Limb (tissue), 2 donors: Measurements from ENCODE around the gene TMEM131.

ENCODE experiments used
- DNase-seq, 2 donors: peaks; one replicate each; pipeline ENCODE4 v3.0.0-alpha.2; 2016; ENCODE audit errors: extremely low spot score in 2 of 2

Gene TMEM131

GRCh38 chr2:97992836-97993825, 2.6 kb downstream of the TMEM131 start:
- DNase-seq = no peak

GRCh38 chr2:97991081-97991856, 4.5 kb downstream of the TMEM131 start:
- DNase-seq = no peak

GRCh38 chr2:97988722-97989121, 7.0 kb downstream of the TMEM131 start:
- no peak for DNase-seq

- DNase-seq = no peak
These were observed 9.8 kb downstream of the TMEM131 start for GRCh38 chr2:97985998-97986397.

GRCh38 chr2:97983698-97984097, 12.1 kb downstream of the TMEM131 start:
- DNase-seq = no peak

- no peak for DNase-seq
These were observed 12.6 kb downstream of the TMEM131 start for GRCh38 chr2:97983134-97983533.

- no peak for DNase-seq
These were observed 13.1 kb downstream of the TMEM131 start for GRCh38 chr2:97982621-97983020.

- DNase-seq = no peak
These were observed 13.8 kb downstream of the TMEM131 start for GRCh38 chr2:97981961-97982360.

GRCh38 chr2:97979904-97980303, 15.8 kb downstream of the TMEM131 start:
- DNase-seq = no peak

- no peak for DNase-seq
These were observed 21.3 kb downstream of the TMEM131 start for GRCh38 chr2:97974471-97974870.

GRCh38 chr2:97970293-97971060, 25.3 kb downstream of the TMEM131 start:
- DNase-seq = no peak

GRCh38 chr2:97969081-97970067, 26.4 kb downstream of the TMEM131 start:
- DNase-seq = no peak

GRCh38 chr2:97967931-97968627, 27.7 kb downstream of the TMEM131 start:
- no peak for DNase-seq

- DNase-seq = no peak
These were observed 28.5 kb downstream of the TMEM131 start for GRCh38 chr2:97967216-97967592.

- no peak for DNase-seq
These were observed 29.1 kb downstream of the TMEM131 start for GRCh38 chr2:97966545-97967215.

- DNase-seq = no peak
These were observed 30.6 kb downstream of the TMEM131 start for GRCh38 chr2:97965116-97965515.

- DNase-seq = no peak
These were observed 31.9 kb downstream of the TMEM131 start for GRCh38 chr2:97963880-97964279.

- no peak for DNase-seq
These were observed 32.7 kb downstream of the TMEM131 start for GRCh38 chr2:97963079-97963406.

GRCh38 chr2:97961534-97961933, 34.2 kb downstream of the TMEM131 start:
- DNase-seq = no peak
